EH (cell line): ENCODE measurements around the gene CTNNAL1.

ENCODE experiments used
- DNase-seq: peaks from one replicate; pipeline ENCODE4 v3.0.0-alpha.2; 2015; ENCODE audit warnings: low read depth

Gene CTNNAL1

DNA sequence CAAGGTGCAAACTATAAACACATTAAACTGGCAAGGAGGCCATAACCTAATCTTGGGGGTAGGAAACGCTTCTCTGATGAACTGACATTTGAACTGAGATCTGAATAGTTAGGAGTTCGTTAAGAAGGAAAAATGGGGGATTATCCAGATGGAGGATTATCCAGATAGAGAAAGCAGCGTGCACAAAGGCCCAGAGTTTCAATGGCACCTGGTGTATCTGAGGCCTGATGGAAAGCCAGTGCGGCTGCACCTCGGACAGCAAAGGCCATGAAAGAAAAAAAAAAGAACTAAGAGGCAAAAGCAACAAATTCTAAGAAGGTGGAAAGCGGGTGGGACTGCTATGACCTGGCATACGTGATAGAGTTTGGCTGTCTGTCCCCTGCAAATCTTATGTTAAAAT lies 13.0 kb upstream of the CTNNAL1 start:
- DNase-seq = no peak

DNA sequence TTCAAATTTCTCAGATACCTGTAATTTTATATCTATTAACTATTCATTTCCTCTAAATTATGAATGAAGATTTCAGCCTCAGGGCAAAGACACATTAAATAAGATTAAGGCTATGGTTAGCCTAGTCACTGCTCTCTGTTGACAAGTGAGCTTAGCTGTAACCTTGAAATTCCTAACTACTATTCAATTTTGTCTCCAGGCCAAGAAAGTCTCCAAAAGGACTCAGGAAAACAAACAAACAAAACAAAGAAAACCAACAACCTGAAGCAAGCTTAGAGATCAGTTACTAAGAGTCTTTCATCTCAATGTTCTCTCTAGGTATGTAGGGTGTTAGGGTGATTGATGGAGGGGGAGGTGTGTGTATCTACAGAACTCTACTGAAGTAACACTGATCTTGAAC lies 9.6 kb upstream of the CTNNAL1 start:
- DNase-seq = no peak

DNA sequence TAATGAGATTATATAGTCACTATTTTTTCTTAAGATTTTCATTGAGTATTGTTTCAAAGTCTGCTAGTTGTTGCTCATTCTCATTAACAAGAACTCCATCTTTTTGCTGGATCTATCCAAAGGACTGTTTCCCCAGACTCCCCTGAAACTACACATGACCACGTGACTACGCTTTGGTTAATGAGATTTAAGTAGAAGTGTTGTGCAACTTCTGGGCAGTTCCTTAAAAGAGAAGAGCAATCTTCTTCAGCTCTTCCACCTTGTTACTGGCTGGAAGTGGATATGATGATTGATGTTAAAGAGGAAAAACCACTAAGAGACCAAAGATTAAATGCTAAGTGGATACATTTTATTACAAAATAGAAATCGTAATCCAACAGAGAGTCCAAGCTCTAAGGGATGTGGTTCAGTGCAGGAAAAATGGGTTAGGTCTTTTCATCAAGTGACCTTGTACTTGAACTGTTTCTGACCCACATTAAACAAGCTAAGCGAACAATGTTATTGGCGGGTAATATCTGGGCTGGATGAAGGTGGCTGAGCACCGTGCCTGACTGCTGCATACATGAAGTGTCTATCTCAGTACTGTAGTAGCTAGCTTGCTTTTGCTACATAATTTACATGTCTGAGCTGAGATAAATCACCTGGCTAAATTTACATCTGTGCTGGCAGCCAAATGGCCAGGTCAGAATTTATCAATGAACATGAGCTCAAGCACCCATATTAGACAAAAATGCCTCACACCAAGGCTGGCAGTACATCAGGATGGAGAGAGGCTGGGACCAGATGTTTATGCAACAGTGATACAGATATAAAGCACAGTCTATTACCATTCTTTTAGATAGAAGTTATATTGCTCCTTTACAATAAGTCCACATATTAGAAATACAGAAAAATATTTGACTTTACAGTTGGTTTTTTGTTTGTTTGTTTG lies 7.5 kb upstream of the CTNNAL1 start:
- DNase-seq = no peak

DNA sequence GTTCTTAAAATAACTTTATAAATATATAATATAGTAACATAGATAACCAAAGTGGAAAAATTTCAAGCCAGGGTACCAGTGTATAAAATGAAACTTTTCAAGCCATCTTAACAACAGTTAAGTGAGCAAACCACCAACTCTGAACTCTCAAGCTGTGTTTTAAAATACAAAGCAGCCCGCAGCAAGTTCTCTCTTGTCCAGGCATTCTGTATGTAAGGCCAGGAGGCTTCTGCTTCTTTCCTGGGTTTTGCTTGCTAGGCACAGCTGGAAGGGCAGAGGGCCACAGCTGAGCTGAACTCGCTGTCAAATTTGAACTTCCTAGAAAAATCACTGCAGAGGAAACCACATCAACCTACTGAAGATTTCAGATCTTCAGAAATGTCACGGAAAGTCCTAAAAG lies 6.8 kb upstream of the CTNNAL1 start:
- no peak for DNase-seq

DNA sequence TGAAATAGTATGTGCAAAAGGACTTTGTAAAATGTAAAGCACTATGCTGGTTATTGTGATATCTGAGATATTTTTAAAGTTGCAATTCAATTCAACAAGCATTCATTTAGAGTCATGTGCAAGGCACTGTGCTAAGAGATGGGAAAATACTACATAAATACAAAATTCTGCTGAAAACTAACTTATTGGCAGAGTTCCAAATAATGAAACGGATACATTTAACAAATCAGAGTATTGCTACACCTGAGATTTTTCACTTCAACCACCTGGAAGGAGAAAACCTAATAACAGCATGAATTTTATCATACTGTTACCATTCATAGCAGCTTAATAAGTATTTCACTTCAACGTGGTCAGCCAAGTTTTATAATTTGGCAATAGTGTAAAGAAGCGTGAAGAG lies 6.1 kb upstream of the CTNNAL1 start:
- DNase-seq = no peak

DNA sequence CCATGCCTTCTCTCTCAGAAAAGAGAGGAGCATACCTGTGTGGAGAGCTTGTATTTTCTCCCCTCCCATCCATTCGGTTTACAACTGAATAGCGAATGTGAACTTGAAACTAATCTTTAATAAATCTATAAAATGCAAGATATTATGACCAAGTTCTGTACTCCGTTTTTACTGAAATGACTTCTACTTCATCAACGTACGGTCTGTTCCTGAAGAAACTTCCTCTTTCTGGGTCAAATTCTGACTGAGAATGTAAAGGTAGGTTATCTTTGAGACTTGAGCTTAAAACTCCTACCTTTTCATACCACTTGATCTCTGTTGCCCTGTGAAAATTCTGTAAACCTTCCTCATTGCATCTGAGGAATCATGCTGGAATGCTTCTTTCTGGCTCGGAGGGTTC lies 4.2 kb upstream of the CTNNAL1 start:
- no peak for DNase-seq

DNA sequence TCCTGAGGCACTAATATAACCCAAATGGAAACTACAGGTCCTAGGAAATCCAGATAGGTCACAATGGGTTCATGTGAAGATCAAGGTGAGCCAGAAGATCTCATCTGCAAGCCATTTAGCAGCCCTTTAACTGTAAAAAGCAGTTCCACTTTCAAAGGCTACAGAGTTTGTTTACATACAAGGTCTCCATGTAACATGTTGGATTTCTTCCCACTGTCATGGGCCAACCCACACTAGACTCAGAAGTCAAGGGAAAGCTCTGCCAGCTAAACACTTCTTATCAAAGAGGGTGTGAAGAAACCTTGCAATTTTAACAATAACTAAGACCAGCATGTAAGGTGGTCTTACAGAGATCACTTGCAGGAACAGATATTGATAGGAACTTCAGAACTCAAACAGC lies 3.8 kb upstream of the CTNNAL1 start:
- no peak for DNase-seq

DNA sequence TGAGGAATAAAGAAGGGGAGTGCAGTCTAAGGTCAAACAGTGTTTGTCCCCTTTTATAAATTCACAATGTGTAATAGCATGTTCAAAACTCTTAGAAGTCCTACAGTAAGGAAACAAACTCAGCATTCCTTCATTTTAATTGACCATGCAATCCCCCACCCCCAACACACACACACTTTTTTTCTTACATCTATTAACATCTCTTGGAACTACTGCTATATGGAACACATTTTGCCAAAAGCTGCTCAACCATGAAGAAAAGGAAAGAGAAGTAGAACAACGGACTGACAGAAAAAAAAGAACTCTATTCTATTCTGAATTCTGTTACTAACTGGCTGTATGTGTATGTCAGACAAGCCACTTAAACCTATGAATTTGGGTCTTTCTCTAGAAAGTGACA lies 2.8 kb upstream of the CTNNAL1 start:
- no peak for DNase-seq

DNA sequence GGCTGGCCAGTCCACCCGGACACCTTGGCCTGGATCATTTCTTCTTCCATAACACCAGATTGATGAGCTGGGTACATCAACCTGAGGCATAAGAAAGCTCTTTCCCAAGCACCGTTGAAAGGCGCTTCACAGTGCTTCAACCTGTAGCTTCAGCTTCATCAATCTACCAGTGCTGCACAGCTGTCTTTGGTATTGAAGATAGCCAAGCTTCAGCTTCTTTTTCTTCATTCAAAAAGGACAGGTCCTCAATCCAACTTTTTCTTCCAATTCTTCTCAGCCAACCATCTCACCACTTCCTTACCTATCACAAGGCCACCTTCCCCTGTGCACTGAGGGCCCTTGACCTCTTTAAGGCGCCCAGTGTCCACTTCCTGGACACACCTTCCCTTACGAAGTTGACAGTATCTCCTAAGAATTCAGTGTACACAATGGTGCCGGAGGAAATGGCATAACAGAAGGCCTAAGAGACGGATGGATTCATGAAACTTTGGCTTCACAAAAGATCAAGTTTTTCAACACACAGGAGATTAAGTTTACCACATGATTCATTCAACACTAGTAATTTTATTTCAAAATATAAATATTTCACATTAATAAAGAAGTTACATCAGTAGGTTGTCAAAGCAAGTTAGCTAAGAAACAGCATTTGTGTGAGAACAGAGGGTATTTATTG lies 1.4 kb upstream of the CTNNAL1 start:
- no peak for DNase-seq

DNA sequence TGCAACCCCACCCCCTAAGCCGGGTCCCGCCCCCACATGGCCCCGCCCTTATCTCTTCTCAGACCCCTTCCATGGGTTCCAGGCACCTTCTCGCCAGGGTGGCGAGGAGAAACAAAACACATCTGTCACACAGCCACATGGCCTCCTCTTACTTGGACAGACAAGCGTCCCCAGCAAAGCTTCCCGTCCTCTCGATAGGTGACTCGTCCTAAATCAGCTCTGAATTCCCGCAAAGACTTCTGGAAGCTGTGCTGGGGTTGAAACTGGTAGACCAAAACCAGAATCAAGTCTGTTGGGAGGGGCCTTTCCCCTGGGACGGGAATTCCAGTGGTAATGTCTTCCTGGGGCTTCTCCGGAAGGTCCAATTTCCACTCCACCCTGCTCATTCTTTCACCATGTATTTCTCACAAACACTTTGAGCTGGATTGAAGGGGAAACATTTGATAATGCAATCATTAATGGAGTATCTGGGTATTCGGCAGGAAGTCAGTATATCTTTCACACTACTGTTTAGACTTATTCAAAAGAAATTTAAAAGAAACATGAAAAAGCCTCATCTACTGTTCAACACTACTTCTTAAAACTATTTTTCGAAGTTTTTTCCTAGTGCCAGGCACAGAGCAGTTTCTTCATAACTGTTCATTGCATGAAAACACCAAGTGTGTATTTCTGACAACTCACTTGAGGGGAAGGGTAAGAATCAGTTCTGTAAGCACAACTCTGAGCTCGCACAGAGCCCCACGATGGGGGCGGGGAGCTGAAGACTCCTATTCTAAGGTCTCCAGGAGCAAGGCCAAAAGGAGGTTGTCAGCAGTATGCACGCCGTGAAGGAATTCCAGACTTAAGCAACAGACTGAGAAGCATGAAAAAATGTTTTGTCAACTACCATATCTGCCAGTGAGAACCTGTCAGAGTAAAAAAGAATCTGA lies 644 bp upstream of the CTNNAL1 start:
- DNase-seq = peak; percentile 79

DNA sequence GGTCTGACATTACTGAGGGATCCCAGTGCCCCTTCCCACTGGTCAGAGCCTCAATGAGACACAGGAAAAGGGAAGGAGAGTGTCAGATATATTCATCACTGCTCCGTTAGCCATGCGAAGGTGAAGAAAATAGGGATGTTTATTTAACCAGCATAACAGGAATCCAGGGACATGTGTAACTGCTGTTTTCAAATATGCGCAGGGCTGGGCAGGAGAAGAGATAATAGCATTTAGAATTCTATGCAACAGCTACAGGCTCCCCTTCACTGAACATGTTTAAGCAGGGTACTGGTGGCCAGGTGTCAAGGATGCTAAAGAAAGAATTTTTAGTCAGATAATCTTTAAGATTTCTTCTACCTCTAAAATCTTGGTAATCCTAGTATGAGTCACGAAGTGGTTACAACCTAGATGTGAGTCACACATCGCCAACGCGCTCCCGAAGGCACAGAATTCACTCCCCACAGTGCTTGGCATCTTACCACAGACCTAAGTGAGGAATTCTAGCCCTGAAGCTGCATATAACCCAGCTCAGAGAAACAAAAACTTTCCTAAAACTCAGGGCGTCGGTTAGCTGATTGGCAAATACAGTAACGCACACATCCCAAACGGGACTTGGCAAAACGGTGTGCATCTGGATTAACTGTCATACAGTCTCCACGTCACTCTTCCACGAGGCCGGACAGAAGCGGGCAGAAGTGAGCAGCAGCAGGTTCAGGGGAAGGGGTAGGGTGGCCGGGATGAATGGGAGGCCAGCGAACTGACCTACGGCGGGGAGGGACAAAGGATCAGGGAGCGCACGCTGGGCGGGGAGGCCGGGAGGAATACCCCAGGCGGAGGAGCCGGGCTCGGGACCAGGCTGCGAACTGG lies 1.1 kb downstream of the CTNNAL1 start:
- DNase-seq = peak; percentile 98

DNA sequence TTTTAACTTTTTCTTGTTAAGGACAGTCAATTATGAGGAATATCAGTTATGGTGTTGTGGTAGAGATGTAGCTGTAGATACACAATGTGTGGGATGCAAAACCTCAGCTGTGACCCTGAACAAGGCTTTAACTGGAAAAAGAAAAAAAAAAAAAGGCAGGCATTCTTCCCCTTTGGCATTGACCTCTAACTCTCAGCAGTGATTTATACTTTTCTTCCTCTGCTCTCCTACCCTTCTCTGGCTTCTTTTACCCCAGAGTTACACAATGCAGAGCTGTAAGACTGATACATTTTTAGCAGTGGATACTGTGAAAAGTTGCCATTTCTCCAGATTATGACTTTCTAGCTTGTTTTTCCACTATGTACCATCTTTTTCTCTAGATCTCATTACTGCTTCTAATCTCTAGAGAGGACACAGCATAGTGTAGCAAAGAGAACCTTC lies 2.0 kb downstream of the CTNNAL1 start:
- peak; percentile 29 for DNase-seq

DNA sequence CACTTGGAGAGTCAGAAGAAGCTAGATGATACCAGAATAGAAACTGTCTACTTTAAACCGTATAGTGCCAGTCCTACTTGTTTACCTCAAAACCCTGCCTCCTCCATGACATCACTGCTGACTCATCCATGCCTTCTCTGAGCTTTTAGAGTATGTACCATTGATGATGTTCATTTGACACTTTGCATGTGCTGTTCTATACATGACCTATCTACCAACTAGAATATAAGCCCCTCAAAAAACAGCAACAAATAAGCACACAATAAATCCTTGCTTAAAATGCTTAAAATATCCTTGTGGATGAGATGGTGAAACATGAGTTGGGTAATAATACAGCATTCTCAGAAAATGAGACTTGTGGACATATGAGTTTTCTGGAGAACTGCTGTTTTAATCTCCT lies 2.6 kb downstream of the CTNNAL1 start:
- DNase-seq = peak; percentile 76

DNA sequence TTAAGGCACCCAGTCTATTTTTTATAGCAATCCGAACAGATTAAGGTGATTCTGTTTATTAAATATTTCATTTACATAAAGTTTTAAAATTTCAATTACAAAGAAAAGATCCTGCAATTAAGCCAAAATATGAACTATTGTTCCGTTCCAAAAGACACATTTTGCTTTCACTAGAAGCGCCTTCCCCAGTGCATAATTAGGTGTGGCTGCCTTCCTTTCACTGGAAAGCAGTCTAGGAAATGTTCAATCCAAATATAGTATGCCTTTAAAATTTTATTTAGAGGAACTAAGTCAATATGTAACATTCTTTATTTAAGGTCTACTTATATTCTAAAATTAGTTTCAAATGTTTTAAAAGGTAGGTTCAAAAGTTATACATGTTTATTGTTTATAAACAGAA lies 7.6 kb downstream of the CTNNAL1 start:
- DNase-seq = no peak

DNA sequence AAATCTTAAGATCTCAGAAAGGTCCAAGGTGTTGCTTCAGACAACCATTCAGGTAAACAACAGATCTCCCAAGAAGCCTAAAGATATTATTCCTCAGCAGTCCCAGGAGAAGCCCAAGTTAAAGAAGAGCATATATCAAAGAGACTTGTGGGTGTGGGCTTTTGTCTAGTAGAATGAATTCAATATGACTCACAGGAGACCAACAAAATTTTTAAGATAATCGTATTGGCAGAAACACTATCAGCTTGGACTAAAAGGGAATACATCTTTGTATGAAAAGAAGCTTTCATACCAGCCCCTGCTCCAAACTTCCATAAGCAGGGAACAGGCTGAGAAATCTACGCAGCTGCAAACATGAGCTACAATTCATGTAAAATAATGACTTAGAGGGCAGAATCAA lies 10.2 kb downstream of the CTNNAL1 start:
- no peak for DNase-seq

DNA sequence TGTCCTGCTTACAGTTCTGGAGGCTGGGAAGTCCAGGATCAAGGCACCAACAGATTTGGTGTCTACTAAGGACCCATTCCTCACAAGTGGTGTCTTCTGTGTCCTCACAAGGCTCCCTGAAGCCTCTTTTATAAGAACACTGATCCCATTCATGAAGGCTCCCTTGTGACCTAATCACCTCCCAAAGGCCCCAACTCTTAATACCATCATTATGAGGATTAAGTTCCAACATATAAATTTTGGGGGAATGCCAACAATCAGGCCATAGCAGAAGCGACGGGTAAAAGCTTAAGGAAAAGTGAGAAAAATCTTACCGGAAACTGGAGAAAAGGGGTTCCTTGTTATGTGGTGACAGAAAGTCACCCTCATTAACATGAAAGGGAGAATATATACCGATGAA lies 11.2 kb downstream of the CTNNAL1 start:
- DNase-seq = no peak

DNA sequence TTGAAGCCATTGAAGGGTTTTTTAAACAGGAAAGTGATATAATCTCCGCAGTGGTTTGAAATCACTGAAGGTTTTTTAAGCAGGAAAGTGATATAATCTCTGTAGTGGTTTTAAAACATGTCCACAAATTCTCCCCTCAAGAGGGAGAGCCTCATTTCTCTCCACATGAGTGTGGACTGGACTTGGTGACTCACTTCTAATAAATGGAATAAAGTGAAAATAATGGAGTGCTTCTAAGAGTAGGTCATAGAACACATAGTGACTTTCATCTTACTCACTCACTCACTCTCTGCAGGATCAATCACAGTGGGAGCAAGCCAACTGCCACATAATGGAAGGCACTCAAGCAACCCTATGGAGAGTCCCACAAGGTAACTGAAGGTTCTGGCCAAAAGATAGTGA lies 12.0 kb downstream of the CTNNAL1 start:
- DNase-seq = peak; percentile 93

DNA sequence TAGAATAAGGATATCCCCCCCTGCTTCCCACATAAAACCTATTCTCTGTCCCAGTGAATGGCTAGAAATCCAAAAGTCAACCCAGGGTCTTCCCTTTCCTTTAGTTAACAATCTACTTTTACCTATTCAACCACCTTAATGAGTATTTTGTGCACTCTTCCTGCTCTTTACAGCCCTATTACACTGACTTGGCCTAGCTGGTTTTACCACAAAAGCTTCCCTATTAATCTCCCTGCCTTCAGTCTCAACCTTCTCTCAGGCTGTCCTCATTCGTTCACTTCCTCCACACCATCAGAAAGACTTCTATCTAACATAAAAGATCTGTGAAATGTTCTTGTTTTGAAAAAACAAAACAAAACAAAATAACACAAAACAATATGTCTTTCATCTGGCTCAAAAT lies 16.2 kb downstream of the CTNNAL1 start:
- no peak for DNase-seq

DNA sequence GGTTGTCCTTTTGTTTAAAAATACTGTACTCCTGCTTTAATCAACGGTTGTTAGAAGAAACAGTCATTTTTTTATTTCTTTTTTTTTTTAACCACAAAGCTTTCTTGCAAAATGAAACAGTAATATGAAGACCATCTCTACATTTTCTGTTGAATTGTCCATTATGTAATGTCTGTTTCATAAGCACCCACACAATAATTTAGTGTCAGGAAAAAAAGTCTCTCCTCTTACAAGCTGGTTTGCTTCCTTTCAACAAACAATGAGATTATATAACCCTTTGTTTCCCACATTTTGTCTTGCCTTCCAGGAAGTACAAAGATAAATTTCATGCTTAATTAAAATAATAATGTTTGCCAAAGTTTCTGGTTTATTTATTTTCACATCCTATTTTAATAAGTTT lies 16.7 kb downstream of the CTNNAL1 start:
- DNase-seq = no peak

DNA sequence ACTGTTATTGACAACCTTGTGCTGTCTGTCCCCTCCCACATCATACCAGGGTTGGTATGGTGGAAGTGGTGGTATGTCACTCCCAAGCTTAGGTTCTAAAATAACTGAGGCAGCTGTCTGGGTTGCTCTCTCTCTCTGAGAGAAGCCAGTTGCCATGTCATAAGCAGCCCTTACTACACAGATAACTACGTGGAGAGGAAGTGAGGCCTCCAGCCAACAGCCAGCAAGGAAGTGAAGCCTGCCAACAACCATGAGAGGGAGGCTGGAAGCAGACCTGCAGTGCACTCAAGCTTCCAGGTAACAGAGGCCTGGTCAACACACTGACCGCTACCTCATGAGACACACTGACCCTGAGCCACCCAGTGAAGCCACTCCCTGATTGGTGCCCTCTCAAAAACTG lies 18.6 kb downstream of the CTNNAL1 start:
- DNase-seq = peak; percentile 19

DNA sequence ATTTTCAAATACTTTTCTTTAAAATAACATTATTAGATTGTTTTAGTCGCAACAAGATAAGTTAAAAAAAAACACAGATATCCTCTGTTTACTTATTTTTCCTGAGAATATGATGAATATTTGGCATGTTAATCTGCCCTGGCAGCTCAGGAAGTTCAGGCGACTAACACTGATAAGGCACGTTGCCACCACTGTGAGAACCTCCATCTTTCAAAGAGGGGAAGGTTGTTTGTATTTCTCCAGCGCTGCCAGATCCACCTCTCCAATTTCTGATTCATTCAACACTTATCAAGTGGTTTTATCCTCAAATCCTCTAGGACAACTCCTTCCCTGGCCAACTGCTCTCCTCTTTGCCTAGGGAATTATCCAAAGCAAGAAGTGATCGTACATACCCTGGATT lies 21.8 kb downstream of the CTNNAL1 start:
- peak; percentile 23 for DNase-seq
